ENCODE measurements around the gene DISP1. TPM values are rescaled to one million over a fixed set of nuclear protein-coding genes. Genes with fewer than 3 reads are reported as not detected.

DISP1 gene, protein sequence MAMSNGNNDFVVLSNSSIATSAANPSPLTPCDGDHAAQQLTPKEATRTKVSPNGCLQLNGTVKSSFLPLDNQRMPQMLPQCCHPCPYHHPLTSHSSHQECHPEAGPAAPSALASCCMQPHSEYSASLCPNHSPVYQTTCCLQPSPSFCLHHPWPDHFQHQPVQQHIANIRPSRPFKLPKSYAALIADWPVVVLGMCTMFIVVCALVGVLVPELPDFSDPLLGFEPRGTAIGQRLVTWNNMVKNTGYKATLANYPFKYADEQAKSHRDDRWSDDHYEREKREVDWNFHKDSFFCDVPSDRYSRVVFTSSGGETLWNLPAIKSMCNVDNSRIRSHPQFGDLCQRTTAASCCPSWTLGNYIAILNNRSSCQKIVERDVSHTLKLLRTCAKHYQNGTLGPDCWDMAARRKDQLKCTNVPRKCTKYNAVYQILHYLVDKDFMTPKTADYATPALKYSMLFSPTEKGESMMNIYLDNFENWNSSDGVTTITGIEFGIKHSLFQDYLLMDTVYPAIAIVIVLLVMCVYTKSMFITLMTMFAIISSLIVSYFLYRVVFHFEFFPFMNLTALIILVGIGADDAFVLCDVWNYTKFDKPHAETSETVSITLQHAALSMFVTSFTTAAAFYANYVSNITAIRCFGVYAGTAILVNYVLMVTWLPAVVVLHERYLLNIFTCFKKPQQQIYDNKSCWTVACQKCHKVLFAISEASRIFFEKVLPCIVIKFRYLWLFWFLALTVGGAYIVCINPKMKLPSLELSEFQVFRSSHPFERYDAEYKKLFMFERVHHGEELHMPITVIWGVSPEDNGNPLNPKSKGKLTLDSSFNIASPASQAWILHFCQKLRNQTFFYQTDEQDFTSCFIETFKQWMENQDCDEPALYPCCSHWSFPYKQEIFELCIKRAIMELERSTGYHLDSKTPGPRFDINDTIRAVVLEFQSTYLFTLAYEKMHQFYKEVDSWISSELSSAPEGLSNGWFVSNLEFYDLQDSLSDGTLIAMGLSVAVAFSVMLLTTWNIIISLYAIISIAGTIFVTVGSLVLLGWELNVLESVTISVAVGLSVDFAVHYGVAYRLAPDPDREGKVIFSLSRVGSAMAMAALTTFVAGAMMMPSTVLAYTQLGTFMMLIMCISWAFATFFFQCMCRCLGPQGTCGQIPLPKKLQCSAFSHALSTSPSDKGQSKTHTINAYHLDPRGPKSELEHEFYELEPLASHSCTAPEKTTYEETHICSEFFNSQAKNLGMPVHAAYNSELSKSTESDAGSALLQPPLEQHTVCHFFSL (N-terminal part only)
- 10 to 100 TPM; 13.5 to 16.1 (median 14.7) TPM for polyA plus RNA-seq (ENCODE audit: insufficient read length in 3 of 3)
- long read RNA-seq, donor 1, result 0 reads
- long read RNA-seq, donor 2, full-length matches to known transcripts, result 1 of 1 reads
- long read RNA-seq, donor 2, partial matches to known transcripts, result 0 of 1 reads
- long read RNA-seq, donor 2, other reads (novel, unspliced or antisense), result 0 of 1 reads
- long read RNA-seq, donor 3, result 0 reads
- long read RNA-seq, donor 4, result 0 reads
- long read RNA-seq, donor 5, result 0 reads
- long read RNA-seq, donor 6, result 0 reads
- long read RNA-seq, donor 7, full-length matches to known transcripts, result 3 of 3 reads
- long read RNA-seq, donor 7, partial matches to known transcripts, result 0 of 3 reads
- long read RNA-seq, donor 7, other reads (novel, unspliced or antisense), result 0 of 3 reads
- long read RNA-seq, donor 8, full-length matches to known transcripts, result 1 of 1 reads
- long read RNA-seq, donor 8, partial matches to known transcripts, result 0 of 1 reads
- long read RNA-seq, donor 8, other reads (novel, unspliced or antisense), result 0 of 1 reads
- long read RNA-seq, donor 9, full-length matches to known transcripts, result 2 of 9 reads
- long read RNA-seq, donor 9, partial matches to known transcripts, result 7 of 9 reads
- long read RNA-seq, donor 9, other reads (novel, unspliced or antisense), result 0 of 9 reads
- long read RNA-seq, donor 10, partial matches to known transcripts, result 0 of 2 reads
- long read RNA-seq, donor 10, other reads (novel, unspliced or antisense), result 0 of 2 reads
- long read RNA-seq, donor 11, result 0 reads
- long read RNA-seq, donor 12, result 0 reads
- long read RNA-seq, donor 13, full-length matches to known transcripts, result 1 of 1 reads
- long read RNA-seq, donor 13, partial matches to known transcripts, result 0 of 1 reads
- long read RNA-seq, donor 13, other reads (novel, unspliced or antisense), result 0 of 1 reads
- long read RNA-seq, donor 14, result 0 reads
- long read RNA-seq, donor 15, full-length matches to known transcripts, result 1 of 1 reads
- long read RNA-seq, donor 15, partial matches to known transcripts, result 0 of 1 reads
- long read RNA-seq, donor 15, other reads (novel, unspliced or antisense), result 0 of 1 reads
- long read RNA-seq, donor 16, result 0 reads

DNA sequence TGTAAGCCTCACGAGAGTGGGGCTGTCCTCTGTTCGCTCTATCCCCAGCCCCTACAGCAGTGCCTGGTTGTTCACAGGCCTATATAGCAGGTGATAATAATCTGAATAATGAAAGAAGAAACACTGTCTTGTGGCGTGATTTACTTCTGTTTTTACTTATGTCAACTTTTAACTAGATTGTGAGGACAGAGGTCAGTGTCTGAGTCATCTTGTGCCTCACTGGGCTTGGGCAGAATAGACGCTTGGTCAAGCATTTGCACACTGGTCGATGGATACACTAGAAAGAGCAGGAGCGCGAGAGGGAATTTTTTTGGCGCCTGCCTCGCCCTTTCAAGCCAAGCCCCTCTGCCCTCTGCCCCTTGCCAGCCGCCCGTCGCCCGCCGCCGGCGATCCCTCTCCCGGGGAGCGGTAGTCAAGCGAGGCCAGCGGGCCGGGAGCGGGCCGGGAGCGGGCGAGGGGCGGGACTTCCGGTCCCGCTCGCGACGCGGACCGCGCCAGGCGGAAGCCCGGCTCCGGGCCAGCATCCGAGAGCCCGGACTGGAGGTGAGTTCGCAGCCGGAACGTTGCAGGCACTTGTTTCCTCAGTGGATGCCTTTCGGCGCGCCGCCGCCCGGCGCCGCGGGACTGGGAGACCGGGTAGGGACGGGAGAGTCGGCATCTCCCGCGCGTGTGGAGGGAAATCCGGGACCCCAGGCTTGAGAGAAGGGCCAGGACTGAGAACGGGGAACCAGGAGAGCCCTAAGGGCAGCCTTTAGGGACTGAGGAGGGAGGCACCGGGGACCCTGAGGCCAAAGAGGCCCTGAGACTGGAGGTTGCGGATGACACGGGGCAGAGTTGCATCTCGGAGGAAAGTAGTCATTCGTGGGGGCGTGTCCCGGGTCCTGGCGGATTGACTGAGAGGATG lies at the start of gene DISP1:
DISP1 (plus strand) TSS at position 504 of the 904 bp plus-strand sequence. CDS start 127,785 bp downstream, outside the sequence.
- DNase-seq (ENCODE audit: extremely low read depth in 1 of 11, low read depth in 9 of 11, low spot score in 4 of 11), result peak in 10 of 11 donors; percentile 52 to 71 (median 66)

DNA sequence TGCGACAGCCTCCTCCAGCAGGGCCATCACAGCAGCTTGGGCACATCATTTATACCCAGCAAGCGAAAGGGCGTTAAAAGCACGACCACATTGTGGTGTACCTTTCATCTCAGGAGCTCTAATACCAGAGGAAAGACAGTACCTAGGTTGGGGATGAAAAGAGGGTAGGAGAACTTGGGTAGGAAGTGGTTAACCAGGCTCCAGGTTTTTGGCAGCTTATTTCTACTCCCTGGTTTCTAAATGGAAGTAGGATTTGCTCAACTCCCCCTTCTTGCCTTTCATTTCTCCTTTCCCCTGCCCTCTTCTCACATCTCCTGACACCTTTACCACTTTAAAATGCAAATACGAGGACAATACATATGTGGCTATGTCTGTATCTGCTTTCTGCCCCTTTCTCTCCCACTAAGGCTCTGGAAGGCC lies 47.7 kb upstream of the DISP1 start:
- DNase-seq (ENCODE audit: extremely low read depth in 1 of 11, low read depth in 9 of 11, low spot score in 4 of 11), result no peak

DNA sequence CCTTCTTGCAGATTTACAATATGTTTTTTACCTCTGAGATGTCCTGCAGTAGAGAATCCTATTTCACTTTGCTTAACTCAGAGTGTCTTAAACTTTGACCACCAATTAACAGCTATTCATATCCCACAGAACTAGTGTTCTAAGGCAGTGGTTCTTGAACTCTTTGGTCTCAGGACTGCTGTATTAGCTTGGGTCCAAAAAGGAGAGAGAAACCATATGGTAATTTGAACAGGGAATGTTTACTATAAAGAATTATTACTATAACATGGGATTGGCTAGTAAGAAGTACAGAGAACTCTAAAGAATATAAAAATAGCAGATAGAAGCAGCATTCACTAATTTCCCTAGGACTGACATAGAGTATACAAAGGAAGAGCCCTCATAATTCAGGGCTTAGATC lies 46.2 kb upstream of the DISP1 start:
- DNase-seq (ENCODE audit: extremely low read depth in 1 of 11, low read depth in 9 of 11, low spot score in 4 of 11), result no peak

DNA sequence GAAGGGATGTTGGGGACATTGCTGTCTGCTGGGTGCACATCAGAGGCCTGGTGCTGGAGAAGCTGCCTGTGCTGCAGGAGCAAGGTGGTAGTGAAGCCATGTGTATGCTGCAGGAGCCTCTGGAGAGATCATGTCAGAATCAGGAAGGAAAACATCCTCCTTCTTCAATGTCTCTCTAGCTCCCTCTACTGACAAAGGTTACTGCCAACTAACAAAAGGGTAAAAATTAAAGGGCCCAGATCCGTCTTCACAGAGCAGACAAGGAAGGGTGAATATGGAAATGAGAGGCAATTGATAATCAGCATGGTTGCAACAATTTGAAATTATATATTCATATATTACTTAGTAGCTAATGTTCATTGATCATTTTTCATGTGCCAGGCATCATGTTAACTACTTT lies 45.7 kb upstream of the DISP1 start:
- no peak for DNase-seq (ENCODE audit: extremely low read depth in 1 of 11, low read depth in 9 of 11, low spot score in 4 of 11)

DNA sequence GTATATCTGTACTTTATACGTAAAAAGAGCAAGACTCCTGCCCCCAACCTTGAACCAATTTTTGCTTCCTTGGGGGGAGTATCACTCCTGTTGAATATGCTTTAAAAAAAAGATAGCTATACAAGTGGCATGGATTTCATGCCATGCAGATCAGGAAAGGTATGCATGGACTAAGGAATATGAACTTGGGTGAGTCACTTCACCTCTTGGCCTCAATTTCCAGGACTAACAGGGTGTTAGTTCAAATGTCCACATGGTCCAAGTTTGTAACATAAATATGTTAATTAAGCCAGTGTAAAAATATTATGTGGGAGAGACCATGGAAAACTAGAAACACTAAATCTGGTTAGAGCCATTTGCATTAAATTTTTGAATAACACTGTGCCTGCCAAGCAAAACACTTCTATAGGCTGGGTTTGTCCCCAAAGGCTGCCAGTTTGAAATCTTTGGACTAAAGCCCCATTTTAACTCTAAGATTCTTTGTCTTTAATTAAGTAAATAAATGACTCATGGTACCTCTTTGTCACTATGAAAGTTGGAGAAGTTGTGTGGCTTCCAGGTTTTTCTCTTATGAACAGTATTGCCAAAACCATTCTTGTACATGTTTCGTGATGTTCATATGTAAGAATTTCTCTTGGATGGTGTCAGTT lies 44.7 kb upstream of the DISP1 start:
- no peak for DNase-seq (ENCODE audit: extremely low read depth in 1 of 11, low read depth in 9 of 11, low spot score in 4 of 11)

DNA sequence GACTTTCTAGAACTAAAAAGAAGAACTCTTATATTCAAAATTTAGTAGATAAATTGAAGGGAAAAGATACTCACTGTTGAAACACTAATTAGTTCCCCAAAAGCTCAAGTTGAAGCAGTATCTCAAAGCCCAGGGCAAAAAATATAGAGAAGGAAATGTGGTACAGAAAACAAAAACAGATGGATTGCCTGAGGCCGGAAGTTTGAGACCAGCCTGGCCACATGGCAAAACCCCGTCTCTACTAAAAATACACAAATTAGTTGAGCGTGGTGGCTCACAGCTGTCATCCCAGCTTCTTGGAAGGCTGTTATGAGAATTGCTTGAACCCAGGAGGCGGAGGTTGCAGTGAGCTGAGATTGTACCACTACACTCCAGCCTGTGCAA lies 41.9 kb upstream of the DISP1 start:
- DNase-seq (ENCODE audit: extremely low read depth in 1 of 11, low read depth in 9 of 11, low spot score in 4 of 11), result no peak

DNA sequence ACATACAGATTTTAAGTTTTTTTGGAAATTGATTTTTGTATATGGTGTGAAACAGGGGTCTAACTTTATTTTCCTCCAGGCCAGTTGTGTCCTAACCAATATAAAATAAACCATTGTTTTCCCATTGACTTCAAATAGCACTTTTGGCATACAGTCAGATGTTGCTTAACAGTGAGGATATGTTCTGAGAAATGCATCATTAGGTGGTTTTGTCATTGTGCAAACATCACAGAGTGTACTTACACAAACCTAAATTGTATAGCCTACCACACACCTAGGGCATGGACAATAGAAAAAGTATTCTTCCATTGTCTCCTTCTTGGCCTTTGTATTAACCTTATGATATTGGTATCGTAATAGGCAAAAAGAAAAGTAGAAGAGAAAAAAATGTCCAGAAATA lies 37.4 kb upstream of the DISP1 start:
- no peak for DNase-seq (ENCODE audit: extremely low read depth in 1 of 11, low read depth in 9 of 11, low spot score in 4 of 11)

DNA sequence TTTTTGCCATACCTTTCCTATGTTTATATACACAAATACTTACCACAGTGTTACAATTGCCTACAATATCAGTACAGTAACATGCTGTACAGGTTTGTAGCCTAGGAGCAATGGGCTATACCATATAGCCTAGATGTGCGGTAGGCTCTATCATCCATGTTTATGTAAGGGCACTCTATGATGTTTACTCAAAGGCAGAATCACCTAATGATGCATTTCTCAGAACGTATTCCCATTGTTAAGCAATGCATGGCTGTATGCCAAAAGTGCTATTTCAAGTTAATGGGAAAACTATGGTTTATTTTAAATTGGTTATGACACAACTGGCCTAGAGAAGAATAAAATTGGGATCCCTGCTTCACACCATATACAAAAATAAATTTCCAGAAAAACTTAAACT lies 36.9 kb upstream of the DISP1 start:
- no peak for DNase-seq (ENCODE audit: extremely low read depth in 1 of 11, low read depth in 9 of 11, low spot score in 4 of 11)

DNA sequence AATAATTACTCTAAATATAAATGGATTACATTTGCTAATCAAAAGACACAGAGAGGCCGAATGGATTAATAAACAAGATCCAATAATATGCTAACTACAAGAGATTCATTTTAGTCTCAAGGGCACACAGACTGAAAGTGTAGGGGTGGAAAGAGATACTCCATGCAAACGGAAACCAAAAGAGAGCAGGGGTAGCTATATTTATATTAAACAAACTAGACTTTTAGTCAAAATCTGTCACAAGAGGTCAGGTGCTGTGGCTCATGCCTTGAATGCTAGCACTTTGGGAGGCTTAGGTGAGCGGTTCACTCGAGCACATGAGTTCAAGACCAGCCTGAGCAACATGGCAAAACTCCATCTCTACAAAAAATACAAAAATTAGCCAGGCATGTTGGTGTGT lies 33.6 kb upstream of the DISP1 start:
- DNase-seq (ENCODE audit: extremely low read depth in 1 of 11, low read depth in 9 of 11, low spot score in 4 of 11), result no peak

DNA sequence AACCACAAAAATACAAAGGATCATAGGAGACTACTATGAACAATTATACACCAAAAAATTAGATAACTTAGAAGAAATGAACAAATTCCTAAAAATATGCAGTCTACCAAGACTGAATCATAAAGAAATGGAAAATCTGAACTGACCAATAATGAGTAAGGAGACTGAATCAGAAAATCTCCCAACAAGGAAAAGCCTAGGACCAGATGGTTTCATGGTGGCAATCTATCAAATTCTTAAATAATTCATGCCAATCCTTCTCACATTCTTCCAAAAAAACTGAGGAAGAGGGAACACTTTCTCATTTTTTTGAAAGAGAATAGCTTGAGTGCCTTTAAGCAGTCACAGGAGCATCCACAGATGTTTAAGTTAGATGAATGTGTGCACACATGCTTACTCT lies 31.8 kb upstream of the DISP1 start:
- no peak for DNase-seq (ENCODE audit: extremely low read depth in 1 of 11, low read depth in 9 of 11, low spot score in 4 of 11)

DNA sequence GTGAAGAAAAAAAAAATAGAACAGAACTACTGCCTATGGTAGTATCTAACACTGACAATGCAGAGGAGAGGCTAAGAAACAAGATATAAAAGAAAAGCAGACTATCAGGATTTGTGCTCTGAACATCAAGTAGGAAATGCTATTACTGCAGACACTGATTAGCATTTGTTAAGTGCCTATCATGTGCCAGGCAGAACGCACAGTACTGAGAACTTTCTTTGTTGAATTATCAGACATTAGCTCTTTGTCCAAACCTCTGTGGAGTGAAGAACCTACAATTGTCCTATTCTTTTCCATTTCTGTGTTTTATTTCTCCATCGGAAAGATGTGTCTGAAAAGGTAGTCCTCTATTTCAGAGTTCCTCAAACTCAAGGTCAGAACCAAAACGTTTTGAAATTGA lies 30.5 kb upstream of the DISP1 start:
- no peak for DNase-seq (ENCODE audit: extremely low read depth in 1 of 11, low read depth in 9 of 11, low spot score in 4 of 11)

DNA sequence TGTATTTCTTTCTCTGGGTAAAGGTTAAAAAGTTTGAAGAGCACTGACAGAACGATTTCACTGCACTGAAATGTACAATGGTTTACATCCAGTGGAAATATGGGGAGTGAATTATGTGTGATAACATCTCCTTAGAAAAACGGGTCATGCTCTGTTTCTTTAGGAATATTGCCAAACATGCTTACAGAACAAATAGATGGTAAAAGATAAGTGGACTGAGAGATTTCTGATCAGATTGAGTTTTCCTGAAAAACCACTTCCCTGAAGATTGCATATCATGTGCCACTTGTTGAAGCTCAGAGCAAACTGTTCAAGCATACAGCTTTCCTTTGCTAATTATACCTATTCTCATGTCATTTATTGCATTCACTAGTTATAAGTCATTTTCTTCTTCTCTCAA lies 29.9 kb upstream of the DISP1 start:
- no peak for DNase-seq (ENCODE audit: extremely low read depth in 1 of 11, low read depth in 9 of 11, low spot score in 4 of 11)

DNA sequence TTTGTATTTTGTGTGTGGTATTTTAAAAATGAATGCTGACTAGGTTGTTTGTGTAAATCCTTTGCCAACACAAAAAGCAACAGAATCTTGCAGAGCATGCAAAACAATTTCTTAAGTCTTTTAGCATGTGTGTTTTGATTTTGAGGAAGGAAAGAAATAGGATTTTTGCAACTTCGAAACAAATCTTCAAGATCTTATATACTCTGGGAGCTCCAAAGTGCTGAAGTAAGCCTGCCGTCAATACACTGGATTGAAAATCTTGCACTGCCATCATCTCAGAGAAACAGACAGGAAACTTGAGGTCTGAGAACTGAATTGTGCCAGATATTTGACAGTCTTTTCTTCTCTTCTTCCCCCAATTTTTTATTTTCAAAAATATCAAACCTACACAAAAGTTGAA lies 29.3 kb upstream of the DISP1 start:
- no peak for DNase-seq (ENCODE audit: extremely low read depth in 1 of 11, low read depth in 9 of 11, low spot score in 4 of 11)

DNA sequence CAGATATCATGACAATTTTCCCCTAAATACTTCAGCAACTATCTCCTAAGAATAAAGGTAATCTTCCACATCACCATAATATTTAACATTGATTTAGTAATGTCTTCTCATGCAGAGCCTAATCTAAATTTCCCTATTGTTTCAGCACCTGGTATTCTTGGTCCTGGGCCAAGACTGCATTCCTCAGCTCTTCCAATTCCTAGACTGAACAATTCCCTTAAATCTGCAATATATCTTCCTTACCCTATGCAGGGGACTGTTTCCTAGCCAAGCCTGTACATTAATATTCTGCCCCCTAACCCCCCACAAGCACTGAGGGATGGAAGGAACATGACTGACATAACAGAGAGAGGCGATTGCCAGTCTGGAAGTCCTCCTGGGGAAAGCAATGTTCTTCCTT lies 28.7 kb upstream of the DISP1 start:
- DNase-seq (ENCODE audit: extremely low read depth in 1 of 11, low read depth in 9 of 11, low spot score in 4 of 11), result no peak

DNA sequence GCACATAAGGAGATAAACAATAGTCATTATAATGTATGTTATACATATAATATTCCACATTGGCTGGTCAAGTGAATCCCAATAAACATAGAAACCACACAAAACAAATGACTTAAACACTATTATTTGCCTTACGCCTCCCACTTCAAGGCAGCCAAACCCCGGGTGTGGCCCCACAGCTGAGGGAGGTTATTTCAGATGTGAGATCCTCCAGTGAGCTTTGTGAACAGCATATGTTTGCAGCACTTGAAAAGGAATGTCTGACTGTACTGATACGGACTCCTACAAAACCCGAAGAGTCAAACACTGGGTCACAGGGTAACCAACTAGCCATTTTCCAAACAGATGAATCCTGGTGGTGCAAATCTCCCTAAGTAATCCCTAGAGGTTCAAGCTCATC lies 27.1 kb upstream of the DISP1 start:
- DNase-seq (ENCODE audit: extremely low read depth in 1 of 11, low read depth in 9 of 11, low spot score in 4 of 11), result no peak
